Colon (tissue), 2 donors: Measurements from ENCODE around the gene FAM24A.
"Not testable (repeated sequence)": the region's sequence is repeated elsewhere in the genome, so short reads cannot be mapped to it uniquely, and the experiment has no call there.

ENCODE experiments used
- FAIRE-seq: peaks from 2 replicates; lab custom pipeline; 2012; peaks lifted over from hg19 to GRCh38; lab: Jason Lieb, UNC
- donor health status: control.
- donor health status: control.

Gene FAM24A, protein sequence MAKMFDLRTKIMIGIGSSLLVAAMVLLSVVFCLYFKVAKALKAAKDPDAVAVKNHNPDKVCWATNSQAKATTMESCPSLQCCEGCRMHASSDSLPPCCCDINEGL

DNA sequence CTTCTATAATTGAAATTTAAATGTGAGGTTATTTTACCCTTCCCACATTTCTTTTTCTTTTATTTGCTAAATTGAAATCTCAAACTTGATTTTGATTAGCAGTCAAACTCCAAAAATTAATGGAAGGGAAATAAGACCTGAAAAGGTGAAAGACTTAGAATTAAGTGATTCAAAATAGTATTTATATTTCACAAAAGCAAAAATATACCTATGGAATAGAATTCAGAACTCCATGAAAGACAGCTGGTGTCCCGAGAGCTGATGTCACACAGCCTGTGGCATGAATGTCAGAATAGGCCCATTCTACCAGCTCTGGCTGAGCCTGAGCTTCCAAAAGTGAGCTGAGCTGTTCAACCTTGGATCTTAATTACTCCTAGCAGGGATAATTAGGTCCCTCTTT lies at the start of gene FAM24A:
Gene FAM24A (plus strand): TSS at position 301 of the 400 bp plus-strand sequence. CDS start 1,025 bp downstream, outside the sequence.
- no peak for FAIRE-seq

DNA sequence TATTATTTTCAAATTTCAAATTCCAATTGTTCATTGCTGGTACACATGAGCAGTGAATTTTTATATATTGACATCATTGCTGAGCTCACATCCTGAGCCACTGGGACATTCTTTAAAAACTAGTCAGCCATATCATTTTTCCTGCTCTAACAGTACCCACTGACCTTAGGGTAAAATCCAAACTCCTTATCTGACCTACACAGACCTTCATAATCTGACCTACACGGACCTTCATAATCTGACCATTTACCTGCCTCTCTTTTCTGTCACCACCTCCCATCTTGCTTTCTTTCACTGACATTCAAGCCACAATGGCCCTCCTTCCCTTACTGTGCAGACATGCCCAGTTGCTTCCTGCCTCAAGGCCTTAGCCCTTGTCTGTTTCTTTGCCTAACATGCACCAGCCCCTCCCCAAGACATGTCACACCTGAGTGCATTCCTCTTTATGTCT lies 48.7 kb upstream of the FAM24A start:
- FAIRE-seq, result no peak

DNA sequence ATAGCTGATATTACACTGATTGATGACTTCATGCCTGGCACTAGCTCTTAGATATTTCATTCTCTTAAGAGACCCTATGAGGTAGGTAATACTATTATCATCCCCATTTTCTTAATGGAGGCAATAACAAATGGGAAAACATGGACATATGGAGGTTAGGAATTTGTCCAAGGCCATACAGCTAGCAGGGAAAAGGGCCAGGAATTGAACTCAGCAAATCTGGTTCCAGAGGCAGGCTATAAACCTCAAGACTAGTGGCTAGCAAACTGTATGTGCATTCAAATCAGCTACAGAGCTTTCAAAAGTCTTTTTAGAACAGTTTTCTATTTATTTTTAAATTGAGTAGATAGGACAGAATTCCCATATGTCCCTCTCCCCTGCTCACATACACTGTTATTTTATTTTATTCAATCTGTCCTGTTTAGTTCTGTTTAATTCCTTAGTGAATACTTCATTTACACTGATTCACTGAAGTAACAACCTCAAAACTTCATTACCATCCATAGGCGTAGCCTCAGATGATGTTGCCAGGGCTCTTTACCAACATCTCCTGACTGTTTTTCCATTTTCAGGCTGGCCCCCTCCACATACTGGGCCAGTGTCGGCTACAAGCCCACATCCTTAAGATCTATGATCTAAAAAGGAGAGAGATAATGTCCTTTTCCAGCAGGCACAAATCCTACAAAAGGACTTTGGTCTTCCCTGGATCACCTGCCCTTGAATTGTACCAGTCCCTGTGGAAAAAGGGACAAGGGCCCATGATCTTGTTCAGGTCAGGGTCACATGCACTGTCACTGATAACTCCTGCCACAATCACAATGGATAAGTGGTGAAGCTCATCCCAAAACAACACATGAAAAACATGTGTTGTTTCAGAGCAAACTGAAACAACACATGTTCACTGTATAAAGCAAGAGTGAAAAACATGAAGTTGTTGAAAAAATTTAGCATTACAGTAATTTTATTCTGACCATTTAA lies 46.9 kb upstream of the FAM24A start:
- no peak for FAIRE-seq

DNA sequence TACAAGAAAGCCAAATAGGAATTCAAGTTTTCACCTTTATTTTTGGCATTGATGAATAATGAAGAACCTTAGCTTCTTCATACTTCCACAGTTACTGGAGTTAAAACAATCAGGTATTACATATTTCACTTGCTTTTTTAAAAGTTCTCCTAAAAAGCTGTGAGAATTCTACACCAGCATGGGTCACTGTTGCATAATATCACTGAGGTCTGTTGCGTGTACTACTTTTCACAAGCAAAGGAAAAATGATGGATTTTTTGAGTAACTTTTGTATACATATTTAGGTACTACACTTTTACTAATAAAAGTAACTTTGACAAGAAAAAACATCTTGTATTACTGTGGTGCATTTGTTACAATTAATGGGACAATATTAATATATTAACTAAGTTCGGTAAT lies 46.2 kb upstream of the FAM24A start:
- FAIRE-seq, result no peak

DNA sequence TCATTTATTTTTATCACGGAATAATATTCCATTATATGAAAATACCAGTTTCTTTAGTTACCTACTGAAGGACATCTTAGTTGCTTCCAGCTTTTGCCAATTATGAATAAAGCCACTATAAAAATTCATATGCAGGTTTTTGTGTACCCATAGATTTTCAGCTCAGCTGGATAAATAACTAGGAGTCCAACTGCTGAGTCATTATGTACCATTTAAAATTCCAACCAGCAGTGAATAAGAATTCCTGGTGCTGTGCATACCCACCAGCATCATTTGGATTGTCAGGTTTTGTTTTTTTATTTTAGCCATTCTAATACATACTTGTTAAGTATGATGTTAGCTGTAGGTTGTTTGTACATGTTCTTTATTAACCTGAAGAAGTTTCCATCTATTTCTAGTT lies 45.5 kb upstream of the FAM24A start:
- no peak for FAIRE-seq

DNA sequence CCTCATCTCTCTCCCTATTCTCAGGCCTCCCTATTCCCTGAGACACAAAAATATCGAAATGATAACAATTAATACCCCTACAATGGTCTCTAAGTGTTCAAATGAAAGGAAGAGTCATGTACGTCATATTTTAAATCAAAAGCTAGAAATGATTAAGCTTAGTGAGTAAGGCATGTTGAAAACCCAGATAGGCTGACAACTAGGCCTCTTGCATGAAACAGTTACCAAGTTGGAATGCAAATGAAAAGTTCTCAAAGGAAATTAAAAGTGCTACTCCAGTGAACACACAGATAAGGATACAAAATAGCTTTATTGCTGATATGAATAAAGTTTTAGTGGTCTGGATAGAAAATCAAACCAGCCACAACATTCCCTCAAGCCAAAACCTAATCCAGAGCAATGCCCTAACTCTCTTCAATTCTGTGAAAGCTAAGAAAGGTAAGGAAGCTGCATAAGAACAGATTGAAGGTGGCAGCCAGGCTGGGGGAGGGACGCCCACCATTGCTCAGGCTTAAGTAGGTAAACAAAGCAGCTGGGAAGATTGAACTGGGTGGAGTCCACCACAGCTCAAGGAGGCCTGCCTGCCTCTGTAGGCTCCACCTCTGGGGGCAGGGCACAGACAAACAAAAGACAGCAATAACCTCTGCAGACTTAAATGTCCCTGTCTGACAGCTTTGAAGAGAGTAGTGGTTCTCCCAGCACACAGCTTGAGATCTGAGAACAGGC lies 43.5 kb upstream of the FAM24A start:
- not testable (repeated sequence) for FAIRE-seq

DNA sequence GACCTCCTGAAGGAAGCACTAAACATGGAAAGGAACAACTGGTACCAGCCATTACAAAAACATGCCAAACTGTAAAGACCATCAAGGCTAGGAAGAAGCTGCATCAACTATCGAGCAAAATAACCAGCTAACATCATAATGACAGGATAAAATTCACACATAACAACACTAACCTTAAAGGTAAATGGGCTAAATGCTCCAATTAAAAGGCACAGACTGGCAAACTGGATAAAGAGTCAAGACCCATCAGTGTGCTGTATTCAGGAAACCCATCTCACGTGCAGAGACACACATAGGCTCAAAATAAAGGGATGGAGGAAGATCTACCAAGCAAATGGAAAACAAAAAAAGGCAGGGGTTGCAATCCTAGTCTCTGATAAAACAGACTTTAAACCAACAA lies 41.6 kb upstream of the FAM24A start:
- FAIRE-seq, result not testable (repeated sequence)

DNA sequence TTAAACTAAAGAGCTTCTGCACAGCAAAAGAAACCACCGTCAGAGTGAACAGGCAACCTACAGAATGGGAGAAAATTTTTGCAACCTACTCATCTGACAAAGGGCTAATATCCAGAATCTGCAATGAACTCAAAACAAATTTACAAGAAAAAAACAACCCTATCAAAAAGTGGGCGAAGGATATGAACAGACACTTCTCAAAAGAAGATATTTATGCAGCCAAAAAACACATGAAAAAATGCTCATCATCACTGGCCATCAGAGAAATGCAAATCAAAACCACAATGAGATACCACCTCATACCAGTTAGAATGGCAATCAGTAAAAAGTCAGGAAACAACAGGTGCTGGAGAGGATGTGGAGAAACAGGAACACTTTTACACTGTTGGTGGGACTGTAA lies 38.5 kb upstream of the FAM24A start:
- FAIRE-seq, result not testable (repeated sequence)

DNA sequence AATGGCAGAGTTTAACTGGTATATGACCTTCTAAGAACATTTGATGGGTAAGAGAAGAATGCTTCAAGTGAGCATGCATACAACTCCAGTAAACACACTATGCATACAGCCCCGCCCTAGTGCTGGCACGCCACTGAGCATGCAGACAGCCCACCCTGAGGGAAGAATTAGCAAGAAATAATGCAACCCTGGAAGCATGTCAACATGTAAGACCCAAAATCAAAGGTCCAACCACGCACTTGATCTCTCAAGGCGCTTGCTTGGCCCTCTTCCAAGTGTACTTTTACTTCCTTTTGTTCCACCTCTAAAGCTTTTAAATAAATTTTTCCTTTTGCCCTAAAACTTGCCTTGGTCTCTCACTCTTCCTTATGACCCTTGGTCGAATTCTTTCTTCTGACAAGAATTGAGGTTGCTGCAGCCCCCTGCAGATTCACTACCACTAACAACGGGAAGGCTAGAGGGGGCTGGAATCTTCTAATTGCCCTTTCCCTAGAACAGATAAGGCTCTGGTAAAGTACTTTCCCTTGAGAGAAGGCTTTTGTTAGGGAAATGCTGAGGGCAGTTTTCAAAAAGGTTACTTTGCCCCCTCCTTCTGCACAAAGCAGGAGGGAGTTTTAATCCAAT lies 34.5 kb upstream of the FAM24A start:
- FAIRE-seq, result no peak

DNA sequence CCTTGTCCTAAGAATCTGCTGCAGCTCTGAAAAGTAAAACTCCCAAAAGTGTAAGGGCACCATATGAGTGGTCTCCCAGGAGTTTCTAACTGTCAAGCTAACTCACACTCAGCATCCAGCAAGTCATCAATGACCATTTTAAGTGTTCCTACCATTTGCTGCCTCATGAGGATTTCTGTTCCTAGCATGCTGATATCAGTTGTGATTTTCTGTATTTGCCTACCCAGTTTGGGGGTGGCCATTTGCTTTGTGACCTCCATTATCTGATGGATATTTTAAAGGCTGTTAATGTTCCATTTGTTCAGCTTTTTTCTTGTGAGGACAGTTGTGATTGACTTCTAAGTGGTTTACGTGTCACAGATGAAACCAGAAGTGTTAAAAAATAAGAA lies 33.9 kb upstream of the FAM24A start:
- FAIRE-seq, result no peak

DNA sequence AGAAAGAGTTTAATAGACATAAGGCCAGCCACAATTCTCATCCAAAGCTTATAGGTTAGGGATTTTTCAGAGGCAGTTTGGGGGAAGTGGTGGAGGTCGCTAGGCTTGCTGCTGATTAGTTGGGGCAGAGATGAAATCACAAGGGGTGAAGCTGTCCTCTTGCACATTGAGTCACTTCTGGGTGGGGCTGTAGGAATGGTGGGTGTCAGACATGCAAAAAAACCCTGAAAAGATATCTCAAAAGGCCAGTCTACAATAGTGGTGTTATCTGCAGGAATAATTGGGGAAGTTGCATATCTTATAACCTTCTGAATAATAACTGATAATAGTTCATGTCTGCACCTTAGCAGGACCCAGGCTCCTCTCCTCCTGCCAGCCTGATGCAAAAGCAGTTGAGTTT lies 33.1 kb upstream of the FAM24A start:
- FAIRE-seq, result no peak

DNA sequence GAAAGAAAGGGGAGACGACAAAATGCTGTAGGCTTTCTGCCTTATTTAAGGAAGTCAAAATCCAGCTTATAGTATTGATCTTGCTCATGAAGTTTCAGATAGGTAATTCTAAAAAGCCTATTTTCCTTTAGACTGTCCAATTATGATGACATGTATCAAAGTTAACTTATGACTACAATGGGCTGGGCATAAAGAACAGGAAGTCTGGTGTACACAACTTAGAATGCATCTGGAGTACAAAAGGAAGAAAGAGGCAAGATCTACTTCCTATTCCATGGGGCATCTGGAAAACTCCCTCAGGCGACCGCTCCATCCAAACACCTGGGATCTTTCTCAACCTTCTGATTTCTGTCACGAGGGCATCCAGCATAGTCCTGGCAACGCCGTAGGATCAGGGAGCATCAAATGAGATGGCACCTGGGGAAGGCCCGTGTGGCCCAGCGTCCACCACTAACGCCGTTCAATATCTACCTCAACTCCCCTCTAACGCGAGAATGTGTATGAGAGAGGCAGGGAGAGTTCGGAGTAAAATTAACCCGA lies 31.5 kb upstream of the FAM24A start:
- FAIRE-seq, result no peak

DNA sequence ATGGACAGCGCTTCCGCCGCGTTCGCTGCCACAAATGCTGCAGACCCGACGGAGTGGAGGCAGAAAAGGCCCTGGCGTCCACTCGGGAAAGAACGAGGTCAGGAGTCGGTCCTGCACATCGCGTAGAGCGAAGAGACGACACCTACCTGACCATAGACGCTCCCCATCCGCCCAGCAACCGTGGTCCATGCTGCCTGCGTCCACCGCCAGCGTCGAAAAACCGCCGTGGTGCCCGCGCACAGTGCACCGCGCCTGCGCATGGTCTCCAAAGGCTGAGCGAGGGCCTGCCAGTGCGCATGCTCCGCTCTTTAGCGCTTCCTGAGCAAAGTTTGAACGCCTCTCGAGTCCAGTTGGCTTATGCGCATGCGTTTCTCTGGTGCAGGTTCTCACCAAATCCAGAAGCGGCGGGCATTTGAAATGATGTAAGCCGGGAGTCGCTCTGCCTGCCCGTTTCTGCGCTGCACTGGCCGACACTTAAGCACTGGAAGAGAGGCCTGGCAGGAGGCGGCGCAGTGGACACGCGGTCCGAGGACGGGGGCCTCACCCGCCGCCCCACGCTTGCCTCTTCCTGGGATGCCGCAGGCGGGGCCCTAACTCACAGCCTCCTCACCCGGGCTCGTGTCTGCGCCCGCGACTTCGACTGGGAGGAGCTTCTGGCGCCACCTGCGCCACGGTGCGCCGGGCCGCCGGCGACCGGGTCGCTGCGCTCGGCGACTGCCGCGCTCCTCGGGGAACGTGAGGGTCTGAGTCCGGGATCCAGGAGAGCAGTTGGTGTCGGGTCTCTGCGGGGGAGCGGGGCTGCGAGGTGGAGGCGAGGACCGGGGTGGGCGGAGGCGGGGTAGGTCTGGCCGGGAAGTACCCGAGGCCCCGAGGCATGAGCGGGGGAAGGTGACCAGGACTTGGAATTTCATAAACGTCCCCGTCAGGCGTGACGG lies 30.8 kb upstream of the FAM24A start, which contains the start of gene FAM24B:
Gene FAM24B (minus strand): TSS at position 243 of the 935 bp plus-strand sequence. CDS start 29,066 bp downstream, outside the sequence.
- FAIRE-seq, result no peak

DNA sequence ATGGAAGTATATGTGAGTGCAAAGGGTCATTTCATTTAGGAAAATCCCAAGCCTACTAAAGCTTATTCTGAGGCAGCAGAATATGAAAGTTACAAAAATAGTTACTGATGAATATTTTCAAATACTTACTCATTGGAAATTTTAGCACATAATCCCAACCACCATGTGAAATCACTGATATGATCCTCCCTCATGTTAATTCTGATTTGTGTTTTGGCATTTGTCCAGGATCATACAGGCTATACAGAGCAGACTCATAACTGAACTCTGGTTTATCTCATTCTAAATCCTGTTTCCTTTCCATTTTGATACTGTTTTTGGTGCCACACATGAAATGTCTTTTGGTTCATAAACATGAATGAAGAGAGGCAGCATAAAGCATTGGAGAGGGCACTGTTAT lies 27.6 kb upstream of the FAM24A start:
- no peak for FAIRE-seq

DNA sequence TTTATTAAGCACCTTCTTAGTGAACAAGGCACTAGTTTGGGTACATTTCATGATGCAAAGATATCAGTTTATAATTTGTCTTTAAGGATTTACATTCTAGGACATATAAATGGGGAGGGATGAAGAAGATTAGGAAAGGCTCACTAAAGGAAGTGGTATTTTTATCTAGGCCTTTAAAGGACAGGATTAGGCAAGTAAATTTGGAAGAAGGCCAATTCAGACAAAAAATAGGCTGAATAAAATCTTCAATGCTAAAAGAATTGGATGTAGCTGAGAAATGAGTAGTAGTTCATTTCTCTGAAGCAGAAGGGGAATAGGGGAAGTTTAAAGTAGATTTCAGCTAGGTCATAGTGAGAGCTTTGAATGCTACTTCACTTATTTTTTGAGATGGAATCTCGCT lies 26.2 kb upstream of the FAM24A start:
- FAIRE-seq, result no peak

DNA sequence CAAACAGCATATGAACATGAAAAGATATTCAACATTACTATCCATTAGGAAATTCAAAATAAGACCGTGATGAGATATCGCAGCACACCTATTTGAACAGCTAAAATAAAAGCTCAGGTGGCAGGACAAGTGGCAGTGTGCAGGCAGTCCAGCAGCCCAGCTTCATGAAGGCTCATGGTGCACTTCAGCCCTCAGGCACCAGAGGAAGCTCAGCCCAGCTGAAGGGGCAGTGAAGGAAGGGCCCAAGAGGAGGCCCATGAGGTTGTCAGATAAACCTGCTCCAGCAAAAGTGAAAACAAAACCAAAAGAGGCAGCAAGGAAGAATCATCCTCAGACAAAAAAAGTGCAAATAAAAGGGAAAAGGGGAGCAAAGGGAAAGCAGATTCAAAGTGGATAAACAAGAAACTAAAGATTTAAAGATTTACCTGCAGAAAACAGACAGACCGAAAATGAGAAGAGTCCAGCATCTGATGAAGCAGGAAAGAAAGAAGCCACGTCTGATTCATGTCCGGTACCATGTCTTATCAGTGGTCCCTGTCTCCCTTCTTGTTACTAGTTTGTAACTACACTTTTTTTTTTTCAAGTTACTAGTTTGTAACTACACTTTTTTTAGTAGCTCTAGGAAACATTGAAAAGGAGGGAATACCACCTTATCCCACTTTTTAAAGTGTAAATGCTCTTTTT lies 16.0 kb upstream of the FAM24A start:
- no peak for FAIRE-seq

DNA sequence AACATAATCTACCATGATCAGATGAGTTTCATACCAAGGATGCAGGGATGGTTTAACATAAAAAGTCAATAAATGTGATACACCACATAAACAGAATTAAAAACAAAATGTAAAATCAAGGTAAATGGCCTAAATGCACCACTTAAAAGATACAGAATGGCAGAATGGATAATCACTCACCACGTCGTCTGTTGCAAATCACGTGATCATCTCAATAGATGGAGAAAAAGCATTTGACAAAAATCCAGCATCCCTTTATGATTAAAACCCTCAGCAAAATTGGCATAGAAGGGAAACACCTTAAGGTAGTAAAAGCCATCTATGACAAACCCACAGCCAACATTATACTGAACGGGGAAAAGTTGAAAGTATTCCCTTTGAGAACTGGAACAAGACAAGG lies 6.5 kb upstream of the FAM24A start:
- not testable (repeated sequence) for FAIRE-seq

DNA sequence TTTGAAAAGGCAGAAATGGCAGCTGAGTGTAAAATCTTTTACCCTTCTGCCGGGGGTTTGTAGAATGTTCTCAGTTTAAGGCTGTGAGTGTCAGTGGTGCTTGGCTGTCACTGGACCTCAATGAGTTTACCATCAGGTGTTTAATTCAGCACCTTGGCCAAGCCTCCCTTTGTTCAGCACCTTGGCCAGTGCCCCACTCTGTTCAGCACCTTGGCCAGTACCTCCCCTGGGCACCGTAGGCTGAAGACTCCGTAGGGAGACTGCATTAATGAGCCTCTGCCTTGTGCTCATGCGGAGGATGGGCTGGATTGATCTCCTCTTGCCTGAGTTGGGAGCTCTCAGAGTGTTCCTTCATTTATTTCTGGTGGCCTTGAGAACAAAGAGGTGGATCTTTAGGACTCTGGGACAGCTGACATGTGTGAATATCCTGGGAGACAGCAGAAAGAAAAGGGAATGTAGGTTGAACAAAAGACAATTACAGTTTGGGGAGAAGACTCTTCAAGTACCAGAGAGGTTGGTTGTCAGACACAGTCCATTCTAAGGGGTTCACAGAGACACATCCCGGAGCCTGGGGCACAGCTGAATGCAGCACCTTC lies 1.6 kb downstream of the FAM24A start:
- no peak for FAIRE-seq

DNA sequence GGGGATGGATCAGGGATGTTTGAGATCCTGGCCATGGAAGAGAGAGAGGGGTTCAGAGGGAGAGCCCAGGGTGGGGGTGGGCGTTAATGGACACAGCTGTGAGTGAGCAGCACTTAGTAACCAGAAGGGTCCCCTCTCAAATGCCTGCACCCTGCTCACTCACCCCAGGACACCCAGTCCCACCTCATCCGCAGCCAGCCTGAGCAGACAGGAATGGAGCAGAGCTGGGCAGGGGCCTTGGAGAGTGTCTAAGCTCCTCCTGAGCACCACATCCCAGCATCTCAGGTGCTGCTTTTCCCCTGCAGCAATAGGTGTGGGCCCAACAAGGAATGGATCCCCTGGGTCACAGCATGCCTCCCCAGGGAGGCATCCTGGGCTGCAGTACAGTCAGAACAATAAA lies 5.3 kb downstream of the FAM24A start:
- FAIRE-seq, result no peak

DNA sequence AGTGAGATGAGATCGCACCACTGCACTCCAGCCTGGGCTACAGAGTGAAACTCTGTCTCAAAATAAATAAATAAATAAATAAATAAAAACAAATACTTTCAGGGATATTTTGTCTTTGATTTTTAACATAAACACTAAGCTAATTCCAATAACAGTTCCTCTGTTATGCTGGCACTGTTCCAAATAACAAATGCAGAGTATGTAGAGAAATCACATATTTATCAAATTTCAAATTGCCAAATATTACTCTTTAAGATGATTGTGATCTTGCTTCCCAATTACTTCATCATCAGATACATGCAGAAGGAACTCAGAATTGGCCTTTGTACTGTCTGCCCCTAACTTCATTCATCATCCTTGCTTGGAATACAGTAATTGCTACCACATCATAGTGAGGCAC lies 19.7 kb downstream of the FAM24A start:
- no peak for FAIRE-seq
